NCI-H2196 (cell line): ENCODE results near the gene KLHDC8A.

Source experiments
- DNase-seq: peaks from one replicate; lab custom pipeline; 2025; ENCODE audit not compliant: unreplicated experiment; lab: John Stamatoyannopoulos, UW

KLHDC8A gene

DNA sequence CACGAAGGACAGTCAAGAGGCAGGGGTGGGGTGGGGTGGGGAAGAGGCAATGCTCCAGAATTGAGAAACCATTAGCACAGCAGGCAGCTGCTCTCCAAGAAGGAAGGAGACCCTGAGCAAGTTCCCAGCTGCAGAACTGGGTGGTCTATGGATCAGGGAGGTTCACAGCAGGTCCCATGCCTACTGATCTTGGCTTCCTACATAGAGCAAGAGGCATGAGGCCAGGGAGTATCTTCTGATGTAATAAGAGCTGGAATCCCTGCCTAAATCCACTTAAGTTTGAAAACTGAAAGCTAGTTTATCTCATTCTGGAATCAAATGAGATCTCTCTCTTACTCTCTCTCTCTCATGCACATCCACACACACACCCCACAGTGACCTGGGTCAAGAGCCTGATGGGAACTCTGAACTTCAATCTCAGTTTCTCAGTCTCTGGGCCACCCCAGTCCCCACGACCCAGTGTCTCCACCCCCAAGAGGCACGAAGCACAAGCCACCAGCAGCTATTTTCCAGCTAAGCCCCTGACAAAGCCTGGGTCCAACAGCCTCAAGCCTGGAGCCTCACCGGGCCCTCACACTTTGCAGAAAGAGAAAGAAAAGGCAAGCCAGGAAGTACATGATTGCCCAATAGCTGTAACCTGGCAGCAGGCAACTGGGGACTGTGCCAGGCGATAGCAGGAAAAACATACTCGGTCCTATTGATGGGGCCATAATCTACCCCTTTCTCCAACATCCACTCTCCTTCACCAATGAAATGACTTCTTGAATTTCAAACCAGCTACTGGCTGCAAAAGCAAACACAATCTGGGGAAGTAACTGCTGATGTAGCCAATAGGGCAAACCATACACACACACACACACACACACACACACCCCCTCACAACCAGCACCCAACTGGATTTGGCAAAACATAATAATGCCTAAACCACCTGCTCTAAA is 37.4 kb downstream of the KLHDC8A start:
- peak; percentile 93 for DNase-seq

DNA sequence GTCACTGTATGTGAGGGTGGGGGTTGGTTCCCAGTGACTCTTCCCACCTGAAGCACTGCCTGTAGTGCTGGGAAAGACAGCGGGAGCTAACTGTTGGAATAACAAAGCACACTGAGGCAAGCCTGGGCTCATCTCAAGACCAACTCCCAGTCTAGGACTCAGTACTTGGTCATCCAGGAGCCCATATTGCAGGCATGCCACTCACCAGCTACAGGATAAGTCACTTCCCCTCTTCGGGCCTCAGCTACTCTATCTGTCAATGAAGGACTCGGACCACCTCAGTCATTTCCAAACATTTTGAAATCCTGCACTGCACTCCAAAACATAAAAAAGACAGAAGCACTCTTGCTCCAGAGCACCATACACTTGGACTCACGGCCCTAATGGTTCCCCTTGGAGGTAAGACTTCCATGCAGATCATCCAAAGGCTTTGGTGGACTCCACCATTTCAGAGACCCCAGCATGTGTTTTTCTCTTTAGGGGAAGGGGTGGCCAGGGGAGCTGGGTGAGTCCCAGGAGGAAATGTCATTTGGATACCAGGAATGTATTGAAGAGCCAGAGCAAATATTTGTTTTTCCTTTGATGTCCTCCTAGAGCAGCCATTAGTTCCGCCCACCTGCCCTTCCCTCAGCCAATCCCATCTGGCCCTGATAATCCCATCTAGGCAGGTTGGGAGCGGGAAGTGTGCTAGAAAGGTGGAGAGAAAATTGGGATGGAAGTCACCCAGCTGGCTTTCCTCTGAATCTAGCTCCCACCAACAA is 38.3 kb downstream of the KLHDC8A start:
- peak; percentile 77 for DNase-seq

DNA sequence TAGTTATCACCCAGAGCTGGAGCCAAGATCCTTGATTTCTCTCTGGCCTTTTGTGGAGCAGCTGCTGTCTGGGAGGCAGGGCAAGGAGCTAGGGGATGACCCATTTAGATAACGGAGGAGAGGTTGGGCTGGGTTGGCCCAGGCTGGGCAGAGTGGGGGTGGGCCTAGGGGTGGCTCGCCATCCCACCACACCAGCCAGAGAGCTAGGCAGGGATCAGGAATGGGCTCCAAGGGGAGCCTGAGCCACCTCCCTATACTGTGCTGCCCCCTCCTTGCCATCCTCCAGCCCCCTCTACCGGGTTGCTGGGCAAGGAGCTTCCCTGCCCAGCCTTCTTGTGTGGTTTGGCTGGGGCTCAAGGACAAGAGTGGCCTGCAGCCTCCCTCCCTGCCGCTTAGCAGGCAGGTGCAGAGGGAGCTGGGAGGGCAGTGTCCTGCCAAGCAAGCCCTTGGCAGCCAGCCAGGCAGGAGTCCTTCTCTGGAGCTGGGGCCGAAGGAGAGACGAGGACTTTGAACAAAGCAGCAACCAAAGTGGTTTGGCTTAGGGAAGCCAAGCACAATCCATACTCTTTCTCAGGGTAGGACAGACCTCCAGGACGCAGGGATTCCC is 39.3 kb downstream of the KLHDC8A start:
- DNase-seq = peak; percentile 99

DNA sequence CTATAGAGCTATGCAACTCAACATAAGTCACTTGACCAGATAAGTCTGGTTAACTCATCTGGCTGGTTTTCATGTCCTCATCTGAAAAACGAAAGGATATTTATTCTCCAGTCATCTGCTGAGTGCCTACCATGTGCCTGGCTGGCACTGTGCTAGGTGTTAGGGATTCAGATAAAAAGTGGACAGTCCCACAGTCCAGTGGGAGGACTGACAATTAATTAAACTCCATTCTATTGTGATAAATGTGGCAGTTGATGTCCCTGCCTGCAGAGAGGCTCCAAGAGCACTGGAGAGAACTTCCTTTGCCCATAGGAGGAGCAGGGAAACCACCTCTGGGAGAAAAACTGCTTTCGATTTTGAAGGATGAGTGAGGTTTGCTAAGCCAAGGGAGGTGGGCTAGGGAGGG is 40.6 kb downstream of the KLHDC8A start:
- DNase-seq = no peak

DNA sequence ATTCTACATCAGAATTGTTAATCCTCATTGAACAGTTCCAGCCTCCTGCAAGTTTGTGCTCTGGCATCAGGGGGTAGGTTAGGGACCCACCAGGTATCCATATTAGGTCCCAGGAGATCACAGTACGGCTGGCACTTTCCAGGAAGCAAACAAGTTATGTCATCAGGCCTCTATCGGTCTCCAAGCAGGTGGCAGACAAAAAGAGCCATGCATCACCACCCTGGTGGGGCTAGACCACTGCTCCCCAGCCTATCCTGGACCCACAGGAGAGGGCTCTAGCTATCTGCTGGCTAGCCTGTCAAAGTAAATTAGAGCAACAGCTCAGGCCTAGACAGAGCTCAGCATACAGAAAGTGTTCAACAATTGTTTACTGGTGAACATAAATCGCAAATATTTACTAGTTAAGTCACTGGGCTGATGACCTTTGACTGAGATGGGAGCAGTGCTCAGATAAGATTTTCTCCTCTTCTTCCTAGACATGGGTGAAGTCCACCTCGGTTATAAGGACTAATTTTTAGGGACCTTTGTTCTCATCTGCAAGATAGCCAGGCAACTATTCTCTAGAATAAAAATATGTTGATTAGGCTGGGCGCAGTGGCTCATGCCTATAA is 41.6 kb downstream of the KLHDC8A start:
- DNase-seq = peak; percentile 19

DNA sequence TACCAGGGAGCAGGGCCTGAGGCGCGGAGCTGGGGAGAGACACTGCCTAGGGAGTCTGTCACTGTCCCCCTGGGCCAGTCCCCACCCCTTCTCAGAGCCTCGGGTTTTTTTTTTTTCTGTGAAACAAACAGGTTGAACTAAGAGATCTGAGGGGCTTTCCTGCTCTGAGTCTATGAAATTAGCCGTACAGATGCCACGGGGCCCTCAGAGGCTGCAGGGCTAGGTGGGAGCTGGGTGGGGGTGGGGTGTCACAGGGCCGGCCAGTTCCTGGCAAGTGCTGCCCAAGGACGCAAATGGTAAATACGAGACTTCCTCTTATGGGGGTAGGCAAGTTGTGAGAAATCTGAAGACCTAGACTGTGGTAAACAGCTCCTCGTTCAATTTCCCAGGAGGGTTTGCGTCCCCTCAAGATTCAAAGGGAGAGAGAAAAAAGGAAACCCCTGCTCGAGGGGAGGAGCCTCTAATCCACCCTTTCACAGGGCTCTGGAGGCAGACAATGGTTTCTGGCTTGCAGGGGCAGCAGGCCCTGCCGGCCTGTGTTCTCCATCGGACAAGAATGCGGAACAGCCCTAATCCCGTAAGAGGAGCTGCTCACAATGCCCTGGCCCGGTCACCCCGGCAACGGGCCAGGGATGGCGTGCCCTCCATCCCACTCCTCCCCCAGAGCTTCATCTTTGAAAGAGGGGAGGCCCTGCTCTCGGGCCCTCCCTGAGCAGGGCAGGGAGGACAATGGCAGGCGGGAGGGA is 43.0 kb downstream of the KLHDC8A start:
- DNase-seq = no peak

DNA sequence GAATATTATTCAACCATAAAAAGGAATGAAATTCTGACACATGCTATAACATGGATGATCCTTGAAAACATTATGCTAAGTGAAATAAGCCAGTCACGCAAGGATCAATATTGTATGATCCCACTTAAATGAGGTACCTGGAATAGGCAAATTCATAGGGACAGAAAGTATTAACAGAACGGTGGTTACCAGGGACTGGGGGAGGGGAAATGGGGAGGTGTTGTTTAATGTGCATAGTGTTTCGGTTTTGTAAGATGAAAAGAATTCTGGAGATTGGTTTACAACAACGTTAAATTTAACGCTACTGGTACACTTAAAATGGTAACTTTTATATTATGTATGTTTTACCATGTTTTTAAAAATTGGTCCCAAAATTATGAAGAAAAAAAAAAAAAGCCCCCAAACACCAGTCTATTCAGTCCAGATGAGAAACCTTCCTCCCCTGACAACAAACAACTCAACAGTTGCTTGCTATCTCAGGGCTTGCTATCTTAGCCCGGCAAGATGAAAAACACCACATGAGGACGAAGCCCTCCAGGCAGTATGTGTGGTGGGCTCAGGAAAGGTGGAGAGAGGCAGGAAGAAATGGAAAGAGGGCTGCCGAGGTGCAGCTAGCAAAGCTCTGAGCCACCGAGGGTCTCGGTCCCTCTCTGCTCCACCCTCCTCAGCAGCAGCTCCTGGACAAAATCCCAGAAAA is 43.7 kb downstream of the KLHDC8A start:
- DNase-seq = no peak

DNA sequence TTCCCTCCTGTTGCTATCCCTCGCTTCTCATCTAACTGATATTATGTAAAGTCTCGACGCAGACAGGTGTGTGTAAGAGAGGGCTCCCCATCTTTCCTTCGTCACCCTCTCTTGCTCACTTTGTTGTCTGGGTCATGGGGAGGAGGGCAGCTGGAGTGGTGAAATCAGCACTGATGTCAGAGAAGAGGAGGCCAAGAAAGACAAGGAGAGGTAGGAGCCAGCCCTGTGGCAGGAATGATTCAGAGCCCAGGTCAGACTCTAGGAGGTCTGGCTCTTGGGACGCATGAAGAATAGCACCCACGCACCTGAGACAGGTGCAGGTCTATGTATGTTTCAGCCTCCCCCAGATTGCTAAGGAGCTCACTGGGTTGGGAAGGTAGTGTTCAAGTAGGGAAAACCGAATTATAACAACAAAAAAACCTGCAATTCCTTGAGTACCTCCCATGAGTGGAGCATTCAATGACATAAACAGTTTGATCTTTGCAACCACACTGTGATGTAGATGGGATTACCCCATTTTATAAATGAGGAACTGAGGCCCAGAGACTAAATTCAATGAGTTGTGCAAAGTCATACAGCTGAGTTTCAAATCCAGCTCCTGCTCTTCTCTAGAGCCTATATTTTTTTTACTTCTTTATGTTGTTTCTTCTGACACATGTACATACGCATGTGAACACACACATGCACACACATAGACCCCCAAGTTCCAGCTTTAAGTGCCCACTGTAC is 45.6 kb downstream of the KLHDC8A start:
- no peak for DNase-seq

DNA sequence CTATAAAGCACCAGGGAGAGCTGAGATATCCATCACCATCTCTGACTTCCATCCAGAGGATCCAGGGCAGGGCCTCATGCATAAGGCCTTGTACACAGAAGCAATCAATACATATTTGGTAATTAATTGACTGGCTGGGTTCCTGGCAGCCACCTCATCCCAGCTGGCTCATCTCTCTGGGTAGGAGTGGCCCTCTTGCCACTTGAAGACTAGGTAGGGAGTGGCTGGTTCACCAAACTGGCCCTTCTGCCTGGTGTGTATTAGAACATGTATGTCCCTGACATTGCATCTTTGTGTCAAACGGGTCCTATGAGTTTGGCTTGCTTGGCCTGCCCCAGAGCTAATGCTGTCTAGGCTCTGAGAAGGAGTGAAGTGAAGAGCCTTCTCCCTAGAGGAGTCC is 47.0 kb downstream of the KLHDC8A start:
- no peak for DNase-seq

DNA sequence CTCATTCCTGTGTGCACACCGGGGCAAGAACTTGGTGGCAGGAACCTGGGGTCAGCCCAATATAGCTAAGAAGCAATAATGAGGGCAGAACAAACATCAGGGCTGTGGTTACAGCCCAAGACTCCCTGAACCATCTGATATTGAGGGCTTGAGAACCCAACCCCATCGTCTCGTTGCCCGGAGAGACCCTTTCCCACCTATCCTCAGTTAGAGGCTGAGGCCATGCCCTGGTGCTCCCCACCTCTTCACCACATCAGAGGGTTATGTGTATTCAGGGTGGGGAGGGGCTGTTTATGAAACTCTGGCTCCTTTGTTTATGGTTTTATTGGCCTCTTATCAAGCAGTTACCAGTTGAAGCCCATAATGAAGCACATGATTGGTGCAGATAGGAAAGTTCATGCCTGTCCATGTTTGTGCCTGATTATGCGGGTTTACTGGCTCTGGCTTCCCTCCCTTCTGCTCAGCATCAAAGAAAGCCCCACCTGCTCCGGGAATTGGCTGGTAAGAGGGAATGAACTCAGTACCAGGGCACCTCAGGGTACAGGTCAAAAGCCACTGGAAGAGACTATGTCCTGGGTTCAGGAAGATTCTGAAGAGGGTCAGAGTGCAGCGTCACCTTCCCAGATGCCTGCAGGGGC is 49.7 kb downstream of the KLHDC8A start:
- no peak for DNase-seq

DNA sequence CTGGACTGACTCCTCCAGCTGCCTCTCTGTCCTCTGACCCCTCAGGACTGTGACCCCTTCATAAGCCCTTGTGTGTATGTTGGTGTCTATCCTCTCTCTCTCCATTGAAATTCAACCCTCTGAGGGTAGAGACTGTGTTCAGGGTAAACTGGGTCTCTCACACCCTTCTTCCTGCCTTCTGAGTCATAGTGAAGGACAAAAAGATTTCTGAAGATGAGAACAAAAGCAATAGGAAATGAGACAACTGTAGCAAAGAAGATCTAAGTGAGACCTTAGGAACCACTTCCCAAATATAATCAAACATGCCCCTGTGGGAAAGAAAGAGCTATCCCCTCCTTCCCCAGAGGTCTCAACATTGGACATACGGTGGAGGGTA is 52.0 kb downstream of the KLHDC8A start:
- no peak for DNase-seq

DNA sequence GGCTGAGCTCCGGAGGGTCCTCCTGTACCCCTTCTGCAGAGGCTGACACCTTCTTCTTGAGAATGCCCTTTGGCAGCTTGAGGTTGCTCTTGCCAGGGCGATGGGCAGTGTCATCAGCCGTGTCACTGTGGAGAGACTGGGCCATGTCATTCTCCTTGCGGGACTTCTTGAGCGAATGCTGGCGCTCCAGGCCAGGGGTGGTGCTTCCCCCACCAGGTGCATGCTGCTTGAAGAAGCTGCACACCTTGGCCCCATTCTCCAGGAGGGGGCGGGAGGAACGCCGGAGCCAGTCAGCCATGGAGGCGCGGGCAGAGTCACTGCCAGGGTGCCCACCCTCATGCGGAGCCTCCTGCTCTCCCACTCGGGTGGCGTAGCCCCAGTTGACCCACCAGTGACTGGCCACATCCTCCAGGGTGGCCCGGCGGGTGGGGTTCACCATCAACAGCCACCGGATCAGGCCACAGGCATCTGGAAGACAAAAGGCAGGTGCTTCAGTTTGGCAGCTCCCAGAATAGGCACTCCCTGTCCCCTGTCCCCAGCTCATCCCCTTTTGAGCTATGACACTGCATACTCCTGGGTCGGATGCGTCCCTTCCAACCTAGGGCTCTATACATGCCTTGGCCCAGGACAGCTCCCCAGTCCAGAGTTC is 52.6 kb downstream of the KLHDC8A start:
- no peak for DNase-seq

DNA sequence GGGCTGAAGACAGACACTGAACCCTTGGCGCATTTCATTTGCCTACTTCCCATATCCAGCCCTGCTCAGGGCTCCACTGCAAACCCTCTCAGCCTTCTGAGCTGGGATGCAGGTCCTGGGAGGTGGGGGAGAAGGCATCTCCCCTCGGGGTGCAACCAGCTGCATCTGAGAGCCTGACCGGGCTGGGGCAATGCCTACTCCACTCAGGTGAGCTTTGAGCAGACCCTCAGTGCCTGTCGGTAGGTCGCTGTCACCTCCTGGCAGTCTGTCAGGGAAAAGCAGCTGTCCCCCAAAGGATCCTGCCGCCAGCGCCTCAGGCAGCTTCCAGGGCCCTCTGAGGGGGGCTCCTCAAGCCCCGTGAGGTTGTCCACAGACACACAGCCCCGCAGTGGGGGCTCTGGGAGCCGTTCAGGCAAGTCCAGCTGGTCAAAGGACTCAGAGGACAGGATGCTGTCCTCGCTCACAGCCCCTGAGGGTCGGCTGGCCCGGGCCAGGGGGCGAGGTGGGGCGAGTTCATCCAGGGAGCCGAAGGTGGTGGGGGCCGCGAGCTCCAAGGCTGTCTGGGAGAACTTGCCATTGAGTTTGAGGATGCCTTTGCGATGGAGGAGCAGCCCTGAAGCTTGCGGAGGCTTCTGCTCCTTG is 53.4 kb downstream of the KLHDC8A start:
- no peak for DNase-seq

DNA sequence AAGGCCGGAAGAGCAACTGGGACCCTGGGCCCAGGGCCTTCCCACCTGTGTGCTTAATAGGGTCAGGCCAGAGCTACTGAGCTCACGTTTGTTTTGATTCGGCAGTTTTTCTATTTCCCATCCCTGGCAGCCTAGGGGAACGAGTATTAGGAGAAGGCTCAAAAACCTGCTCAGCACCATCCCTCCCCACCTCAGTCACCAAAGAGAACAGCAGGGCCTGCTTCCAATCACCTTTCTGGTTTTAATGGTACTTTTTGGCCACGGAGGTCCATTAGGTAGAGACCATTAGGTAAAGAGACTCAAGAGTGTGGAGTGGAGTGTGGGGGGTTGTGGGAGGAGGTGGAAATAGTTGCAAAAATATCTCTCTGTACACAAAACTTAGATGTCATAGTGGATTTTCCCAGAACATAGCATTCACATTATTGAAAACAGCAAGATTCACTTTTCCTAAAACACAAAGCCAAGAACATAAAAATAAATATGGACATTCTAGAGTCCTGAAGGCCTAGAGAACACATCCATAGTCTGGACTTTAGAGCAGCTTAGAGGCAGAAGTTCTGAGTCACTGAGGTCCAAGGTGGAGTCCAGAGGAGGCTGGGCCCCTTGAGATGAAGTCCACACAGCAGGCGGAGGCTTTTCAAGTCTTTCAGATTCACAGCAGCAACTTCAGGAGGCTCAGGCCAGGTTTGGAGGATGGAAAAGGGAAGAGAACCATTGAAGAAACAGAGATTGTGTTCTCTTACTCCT is 54.7 kb downstream of the KLHDC8A start:
- DNase-seq = no peak

DNA sequence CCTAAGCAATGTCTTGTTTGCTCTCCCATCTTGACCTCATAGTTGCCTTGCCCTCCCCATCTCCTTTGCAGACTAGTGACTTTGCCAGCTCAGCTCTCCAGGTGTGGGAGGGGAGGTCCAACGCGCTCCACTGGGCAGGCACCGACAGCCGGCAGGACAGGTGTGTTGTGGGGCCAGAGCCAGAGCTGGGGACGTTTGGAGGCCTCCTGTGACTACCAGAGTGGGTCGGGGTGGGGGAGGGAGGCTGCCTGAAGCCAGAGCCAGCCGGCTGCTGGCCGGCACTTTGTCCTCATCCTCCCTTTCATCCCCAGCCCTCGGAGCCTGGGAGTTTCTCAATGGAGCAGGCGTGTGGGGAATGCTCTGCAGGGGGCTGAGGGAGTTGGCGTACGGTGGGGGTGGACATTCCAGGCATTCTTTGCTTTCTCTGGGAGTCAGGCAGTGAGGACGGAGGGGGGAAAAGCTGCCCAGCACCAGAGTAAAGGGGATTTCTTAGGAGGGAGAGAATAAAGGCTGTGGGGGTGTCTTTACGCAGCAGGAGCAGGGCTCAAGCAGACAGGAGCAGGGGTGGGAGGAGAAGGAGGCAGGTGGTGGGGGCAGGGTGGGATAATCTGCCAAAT is 55.4 kb downstream of the KLHDC8A start:
- DNase-seq = peak; percentile 77

DNA sequence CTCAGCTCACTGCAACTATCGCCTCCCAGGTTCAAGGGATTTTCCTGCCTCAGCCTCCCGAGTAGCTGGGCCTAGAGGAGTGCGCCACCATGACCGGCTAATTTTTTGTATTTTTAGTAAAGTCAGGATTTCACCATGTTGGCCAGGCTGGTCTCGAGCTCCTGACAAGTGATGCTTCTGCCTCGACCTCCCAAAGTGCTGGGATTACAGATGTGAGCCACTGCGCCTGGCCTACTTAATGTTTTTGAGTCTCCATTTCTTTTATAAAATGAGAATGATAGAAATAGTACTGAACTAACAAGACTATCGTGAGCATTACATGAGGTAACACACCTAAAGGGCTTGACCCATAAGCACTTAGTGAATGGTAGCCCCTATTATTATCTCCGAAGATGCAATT is 56.6 kb downstream of the KLHDC8A start:
- DNase-seq = no peak
